ENCODE data around the gene STX12.

The STX12 gene

GRCh38 chr1:27835501-27835900 is 62.5 kb downstream of the STX12 start:
- CTCF ChIA-PET = interaction anchor here (0.9 to 1.6 kb wide), 3 partner anchors 12 to 279 kb away, joined by 3 to 6 read pairs (median 4); no protein-coding TSS in a partner anchor
- Histone ChIP-seq H3K9me3 (ENCODE audit: control insufficient read depth, insufficient read depth, low read depth, low read length) (no peaks in the 10 kb centered on the region), H3K4me1 (ENCODE audit: control insufficient read depth, insufficient read depth, low read length) (0 out of 2 replicates have a peak, but pooled peaks cover 2% of the 10 kb centered on the region), H3K27ac (ENCODE audit: extremely low read depth, low read depth, low read length) (no peak overlapping the region), H3K4me3 (ENCODE audit: low read depth, low read length) (no peak overlapping the region), H3K36me3 (ENCODE audit: control insufficient read depth in 2 of 2, insufficient read depth in 1 of 2, low read length in 2 of 2) (peaks cover 29 to 73% of the 10 kb centered on the region in 2 experiments)
- POLR2A ChIA-PET = interaction anchor here (0.5 kb wide), 1 partner anchor 66 kb away, joined by 4 read pairs; no protein-coding TSS in a partner anchor
- TF ChIP-seq ZNF792 (tag by site-specific recombination; IDR thresholded peaks at IDR 0.05) (no peak), ZNF292 (tag by site-specific recombination; IDR thresholded peaks at IDR 0.05; ENCODE audit: borderline replicate concordance, low read depth) (no peak)

- Histone ChIP-seq H3K36me3 (ENCODE audit: control insufficient read depth in 2 of 2, insufficient read depth in 1 of 2, low read length in 2 of 2) (peaks cover 47 to 69% of the 10 kb centered on the region in 2 experiments), H3K4me1 (ENCODE audit: control insufficient read depth, insufficient read depth, low read length) (no peaks in the 10 kb centered on the region), H3K4me3 (ENCODE audit: low read depth, low read length) (no peak overlapping the region), H3K27ac (ENCODE audit: extremely low read depth, low read depth, low read length) (no peak overlapping the region), H3K9me3 (ENCODE audit: control insufficient read depth, insufficient read depth, low read depth, low read length) (no peaks in the 10 kb centered on the region)
- ChIA-PET POLR2A (interaction anchor here (0.6 kb wide), 1 partner anchor 114 kb away, joined by 5 read pairs; no protein-coding TSS in a partner anchor), CTCF (interaction anchor here (0.6 to 2.7 kb wide), 2 partner anchors 8 to 242 kb away, joined by 3 to 15 read pairs; no protein-coding TSS in a partner anchor)
- TF ChIP-seq ZNF112 (tag by site-specific recombination; IDR thresholded peaks at IDR 0.05) (no peak), GLI2 (tag by site-specific recombination; IDR thresholded peaks at IDR 0.05; ENCODE audit: borderline replicate concordance, low read depth) (no peak), ZNF776 (tag by site-specific recombination; IDR thresholded peaks at IDR 0.05; ENCODE audit: borderline replicate concordance) (no peak), ZNF266 (tag by site-specific recombination; IDR thresholded peaks at IDR 0.05; ENCODE audit: low read depth) (no peak), SETDB1 (IDR thresholded peaks at IDR 0.05; ENCODE audit: insufficient read length, low read length) (no peak), ZNF423 (tag by site-specific recombination; IDR thresholded peaks at IDR 0.05) (no peak), ZFP69B (tag by site-specific recombination; IDR thresholded peaks at IDR 0.05) (no peak), MYNN (tag by site-specific recombination; IDR thresholded peaks at IDR 0.05; ENCODE audit: borderline replicate concordance) (no peak), ZNF350 (tag by site-specific recombination; IDR thresholded peaks at IDR 0.05) (no peak), SP2 (tag by site-specific recombination; IDR thresholded peaks at IDR 0.05) (no peak), ZNF510 (tag by site-specific recombination; IDR thresholded peaks at IDR 0.05; ENCODE audit: insufficient replicate concordance) (no peak), ZNF529 (tag by site-specific recombination; IDR thresholded peaks at IDR 0.05; ENCODE audit: insufficient replicate concordance) (no peak), ZBTB48 (tag by site-specific recombination; IDR thresholded peaks at IDR 0.05) (no peak), ZNF777 (tag by site-specific recombination; IDR thresholded peaks at IDR 0.05; ENCODE audit: borderline replicate concordance) (no peak), ZNF623 (tag by site-specific recombination; IDR thresholded peaks at IDR 0.05) (no peak), PRDM1 (tag by site-specific recombination; IDR thresholded peaks at IDR 0.05) (no peak), ZNF555 (tag by site-specific recombination; conservative IDR thresholded peaks at IDR 0.05) (no peak), ZNF704 (tag by site-specific recombination; IDR thresholded peaks at IDR 0.05) (no peak), ZNF747 (tag by site-specific recombination; IDR thresholded peaks at IDR 0.05) (no peak), ZNF398 (tag by site-specific recombination; IDR thresholded peaks at IDR 0.05) (no peak)
Measured at GRCh38 chr1:27849951-27850350, 76.9 kb downstream of the STX12 start.

Measured in HEK293 (cell line).